Hepatocyte (in vitro differentiated cells): ENCODE results near the gene PPP1R7.

Source experiments
- CTCF ChIP-seq: fragments of 200-600 bp; sonication (generic); IDR thresholded peaks from 2 replicates; pipeline ENCODE4 v1.5.1; 2016; ENCODE audit warnings: antibody characterized with exemption, mild to moderate bottlenecking; ENCODE audit not compliant: poor library complexity
- EZH2 ChIP-seq: fragments of 200-600 bp; sonication (generic); IDR thresholded peaks from 2 replicates; pipeline ENCODE4 v1.6.1; 2016; ENCODE audit warnings: antibody characterized with exemption, mild to moderate bottlenecking, borderline replicate concordance
- EZH2phosphoT487 ChIP-seq: fragments of 200-600 bp; sonication (generic); IDR thresholded peaks from one replicate; pipeline ENCODE4 v1.6.1; 2018; ENCODE audit warnings: antibody characterized with exemption, mild to moderate bottlenecking, low read depth, moderate library complexity; ENCODE audit not compliant: unreplicated experiment, severe bottlenecking

- TF ChIP-seq CTCF (no peak), EZH2 (no peak), EZH2phosphoT487 (no peak)
These were observed 14.1 kb upstream of the PPP1R7 start for GRCh38 chr2:241136191-241136590.
